ENCODE data around the gene GPD2. TPM values are rescaled to one million over a fixed set of nuclear protein-coding genes. Genes with fewer than 3 reads are reported as not detected.
"Not testable (repeated sequence)": the region's sequence is repeated elsewhere in the genome, so short reads cannot be mapped to it uniquely, and the experiment has no call there.

Gene GPD2
- total RNA-seq, 6 experiments from 2014 or later = 3.2 to 8.8 (median 4.8) TPM

- Histone ChIP-seq H3K4me1 (no peaks in the 10 kb centered on the region), H3K4me3 (no peak overlapping the region), H3K36me3 (no peaks in the 10 kb centered on the region), H3K27me3 (no peaks in the 10 kb centered on the region), H3K9me3 (no peaks in the 10 kb centered on the region), H3K27ac (no peak overlapping the region)
- 75% methylated on average over 1 of the region's 1 CpG for WGBS (ENCODE audit: insufficient coverage, low coverage, low lambda C conversion rate, missing lambda C conversion rate)
- DNase-seq (no peak), ATAC-seq (no peak)
- intact Hi-C loops (cut with DNase I) = no loop called here
- TF ChIP-seq POLR2A (IDR thresholded peaks at IDR 0.05) = no peak
- TF ChIP-seq, protein P1, sequence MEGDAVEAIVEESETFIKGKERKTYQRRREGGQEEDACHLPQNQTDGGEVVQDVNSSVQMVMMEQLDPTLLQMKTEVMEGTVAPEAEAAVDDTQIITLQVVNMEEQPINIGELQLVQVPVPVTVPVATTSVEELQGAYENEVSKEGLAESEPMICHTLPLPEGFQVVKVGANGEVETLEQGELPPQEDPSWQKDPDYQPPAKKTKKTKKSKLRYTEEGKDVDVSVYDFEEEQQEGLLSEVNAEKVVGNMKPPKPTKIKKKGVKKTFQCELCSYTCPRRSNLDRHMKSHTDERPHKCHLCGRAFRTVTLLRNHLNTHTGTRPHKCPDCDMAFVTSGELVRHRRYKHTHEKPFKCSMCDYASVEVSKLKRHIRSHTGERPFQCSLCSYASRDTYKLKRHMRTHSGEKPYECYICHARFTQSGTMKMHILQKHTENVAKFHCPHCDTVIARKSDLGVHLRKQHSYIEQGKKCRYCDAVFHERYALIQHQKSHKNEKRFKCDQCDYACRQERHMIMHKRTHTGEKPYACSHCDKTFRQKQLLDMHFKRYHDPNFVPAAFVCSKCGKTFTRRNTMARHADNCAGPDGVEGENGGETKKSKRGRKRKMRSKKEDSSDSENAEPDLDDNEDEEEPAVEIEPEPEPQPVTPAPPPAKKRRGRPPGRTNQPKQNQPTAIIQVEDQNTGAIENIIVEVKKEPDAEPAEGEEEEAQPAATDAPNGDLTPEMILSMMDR (IDR thresholded peaks at IDR 0.05) = no peak
Measured at GRCh38 chr2:156489195-156489594, 53.0 kb downstream of the GPD2 start.

DNA sequence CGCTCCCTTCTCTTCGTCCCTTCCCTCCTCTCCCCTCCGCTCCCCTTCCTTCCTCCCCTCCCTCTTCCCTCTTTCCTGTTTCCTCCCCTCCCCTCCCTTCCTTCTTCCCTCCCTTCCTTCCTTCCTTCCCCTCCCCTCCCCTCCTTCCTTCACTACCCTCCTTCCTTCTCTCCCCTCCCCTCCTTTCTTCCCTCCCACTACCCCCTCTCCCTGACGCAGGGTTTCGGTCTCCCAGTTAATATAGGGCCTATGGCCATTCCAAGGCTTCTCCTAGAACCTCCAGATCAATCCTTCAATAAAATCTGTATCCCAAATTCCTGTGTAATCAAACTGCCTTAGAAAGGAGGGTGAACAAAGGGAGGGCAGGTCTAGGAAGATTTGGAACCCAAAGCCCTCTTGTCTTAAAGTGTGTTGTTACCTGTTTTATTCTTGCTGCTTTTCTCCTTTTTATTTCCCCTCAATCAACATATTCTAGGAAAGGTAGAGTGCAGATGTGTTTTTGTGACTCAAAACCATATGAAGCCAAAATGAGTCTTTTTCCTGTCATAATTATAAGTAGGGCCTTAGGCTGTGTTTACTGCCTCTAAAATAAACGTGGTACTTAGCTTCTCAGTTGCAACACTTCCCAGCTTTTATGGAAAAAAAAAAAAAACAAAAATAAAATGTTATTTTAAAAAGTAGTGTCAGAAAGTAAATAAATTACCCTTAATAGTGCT, 53.7 kb downstream of the GPD2 start:
- Histone ChIP-seq H3K36me3 (no peaks in the 10 kb centered on the region), H3K4me3 (no peak overlapping the region), H3K27ac (no peak overlapping the region), H3K27me3 (no peaks in the 10 kb centered on the region), H3K9me3 (no peaks in the 10 kb centered on the region), H3K4me1 (no peaks in the 10 kb centered on the region)
- TF ChIP-seq, protein P1 (IDR thresholded peaks at IDR 0.05) = no peak
- TF ChIP-seq POLR2A (IDR thresholded peaks at IDR 0.05) = no peak
- no peak for DNase-seq
- intact Hi-C loops (cut with DNase I) = no loop called here
- no peak for ATAC-seq
- WGBS (ENCODE audit: insufficient coverage, low coverage, low lambda C conversion rate, missing lambda C conversion rate) = 78% methylated on average over 5 of the region's 6 CpGs

GRCh38 chr2:156490466-156490840, 54.3 kb downstream of the GPD2 start:
- Histone ChIP-seq H3K4me3 (no peak overlapping the region), H3K27me3 (no peaks in the 10 kb centered on the region), H3K9me3 (no peaks in the 10 kb centered on the region), H3K27ac (no peak overlapping the region), H3K4me1 (no peaks in the 10 kb centered on the region), H3K36me3 (no peaks in the 10 kb centered on the region)
- ATAC-seq = peak in 1 of 4 donors; percentile 44
- TF ChIP-seq, protein P1 (IDR thresholded peaks at IDR 0.05) = no peak
- TF ChIP-seq POLR2A (IDR thresholded peaks at IDR 0.05) = no peak
- WGBS (ENCODE audit: insufficient coverage, low coverage, low lambda C conversion rate, missing lambda C conversion rate) = 100% methylated on average over 1 of the region's 1 CpG
- no peak for DNase-seq
- intact Hi-C loops (cut with DNase I) = no loop called here

- H3K36me3 ChIP-seq = no peaks in the 10 kb centered on the region
- DNase-seq (no peak), ATAC-seq (no peak)
- 73% methylated on average over 2 of the region's 2 CpGs for WGBS (ENCODE audit: insufficient coverage, low coverage, low lambda C conversion rate, missing lambda C conversion rate)
- H3K27ac ChIP-seq = no peak overlapping the region
- no peaks in the 10 kb centered on the region for H3K4me1 ChIP-seq
- H3K27me3 ChIP-seq = no peaks in the 10 kb centered on the region
- TF ChIP-seq, protein P1 (IDR thresholded peaks at IDR 0.05) = no peak
- no peak for TF ChIP-seq POLR2A (IDR thresholded peaks at IDR 0.05)
- intact Hi-C loops (cut with DNase I) = no loop called here
- no peak overlapping the region for H3K4me3 ChIP-seq
- H3K9me3 ChIP-seq = no peaks in the 10 kb centered on the region
Measured at GRCh38 chr2:156491176-156491575, 55.0 kb downstream of the GPD2 start.

DNA sequence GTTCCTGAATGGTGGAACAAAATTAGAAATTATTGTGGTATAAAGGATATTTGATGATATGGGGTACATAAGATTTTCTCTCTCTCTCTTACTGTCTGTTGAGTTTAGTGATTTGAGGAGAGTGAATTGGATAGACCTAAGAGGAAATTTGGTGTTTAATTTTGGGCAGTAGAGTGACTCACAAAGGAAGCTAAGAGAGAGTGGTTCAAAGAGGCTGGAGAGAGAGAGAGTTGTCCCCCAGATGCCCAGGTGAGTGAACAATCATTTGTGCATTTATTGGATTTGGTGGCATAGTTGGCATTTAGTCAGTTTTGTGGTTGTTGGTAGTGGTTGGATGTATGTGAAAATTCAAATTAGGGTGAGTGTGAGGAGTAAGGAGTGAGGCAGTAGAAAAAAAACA, 56.8 kb downstream of the GPD2 start:
- no peak for TF ChIP-seq POLR2A (IDR thresholded peaks at IDR 0.05)
- TF ChIP-seq, protein P1 (IDR thresholded peaks at IDR 0.05) = no peak
- DNase-seq = no peak
- no peaks in the 10 kb centered on the region for H3K4me1 ChIP-seq
- H3K27ac ChIP-seq = no peak overlapping the region
- H3K27me3 ChIP-seq = no peaks in the 10 kb centered on the region
- no peaks in the 10 kb centered on the region for H3K36me3 ChIP-seq
- intact Hi-C loops (cut with DNase I) = no loop called here
- no peak overlapping the region for H3K4me3 ChIP-seq
- ATAC-seq = no peak
- no peaks in the 10 kb centered on the region for H3K9me3 ChIP-seq

- H3K27ac ChIP-seq; H3K4me1 ChIP-seq; intact Hi-C loops (cut with DNase I); H3K9me3 ChIP-seq; H3K36me3 ChIP-seq; ATAC-seq; H3K27me3 ChIP-seq; DNase-seq; H3K4me3 ChIP-seq: not testable (repeated sequence)
- 91% methylated on average over 1 of the region's 1 CpG for WGBS (ENCODE audit: insufficient coverage, low coverage, low lambda C conversion rate, missing lambda C conversion rate)
Measured at GRCh38 chr2:156495998-156496397, 59.8 kb downstream of the GPD2 start.
